Glutamatergic neuron (in vitro differentiated cells): ENCODE data around the gene CERS1. TPM values are rescaled to one million over a fixed set of nuclear protein-coding genes. Genes with fewer than 3 reads are reported as not detected.

Experiments
- DNase-seq: peaks from one replicate; pipeline ENCODE4 v3.0.0; 2022
- H3K27ac Mint-ChIP-seq: one replicate; pipeline ENCODE4 v1.8.0; 2020; ENCODE audit warnings: mild to moderate bottlenecking, mixed read lengths, inconsistent platforms; ENCODE audit not compliant: unreplicated experiment
- H3K27me3 Mint-ChIP-seq: one replicate; pipeline ENCODE4 v1.8.0; 2020; ENCODE audit warnings: mild to moderate bottlenecking, moderate library complexity, mixed read lengths, inconsistent platforms; ENCODE audit not compliant: unreplicated experiment
- H3K36me3 Mint-ChIP-seq: one replicate; pipeline ENCODE4 v1.8.0; 2020; ENCODE audit warnings: mild to moderate bottlenecking, mixed read lengths, inconsistent platforms; ENCODE audit not compliant: unreplicated experiment
- H3K4me1 Mint-ChIP-seq: one replicate; pipeline ENCODE4 v1.8.0; 2020; ENCODE audit warnings: mild to moderate bottlenecking, low read depth, mixed read lengths, inconsistent platforms; ENCODE audit not compliant: unreplicated experiment
- H3K4me3 Mint-ChIP-seq: one replicate; pipeline ENCODE4 v1.8.0; 2020; ENCODE audit warnings: mild to moderate bottlenecking, mixed read lengths, inconsistent platforms; ENCODE audit not compliant: unreplicated experiment
- H3K9me3 Mint-ChIP-seq: one replicate; pipeline ENCODE4 v1.8.0; 2020; ENCODE audit warnings: mild to moderate bottlenecking, moderate library complexity, mixed read lengths, inconsistent platforms; ENCODE audit not compliant: unreplicated experiment
- total RNA-seq: library from RNA; stranded (reverse); fragmentation: NEBNext Ultra II Directional; extraction: Animal tissue kit (Norgen Biotek cat#: 25700); gene quantifications from one replicate; pipeline ENCODE4 v1.2.1, GENCODE V29; 2021; ENCODE audit not compliant: unreplicated experiment
- TF ChIP-seq, protein P1 (sequence below): fragments of 200-600 bp; sonication (generic); IDR thresholded peaks from one replicate; pipeline ENCODE4 v1.5.0; 2021; ENCODE audit not compliant: partially characterized antibody, unreplicated experiment

CERS1 gene
- total RNA-seq, 1 donor from 2014 or later, result 15.3 TPM

DNA sequence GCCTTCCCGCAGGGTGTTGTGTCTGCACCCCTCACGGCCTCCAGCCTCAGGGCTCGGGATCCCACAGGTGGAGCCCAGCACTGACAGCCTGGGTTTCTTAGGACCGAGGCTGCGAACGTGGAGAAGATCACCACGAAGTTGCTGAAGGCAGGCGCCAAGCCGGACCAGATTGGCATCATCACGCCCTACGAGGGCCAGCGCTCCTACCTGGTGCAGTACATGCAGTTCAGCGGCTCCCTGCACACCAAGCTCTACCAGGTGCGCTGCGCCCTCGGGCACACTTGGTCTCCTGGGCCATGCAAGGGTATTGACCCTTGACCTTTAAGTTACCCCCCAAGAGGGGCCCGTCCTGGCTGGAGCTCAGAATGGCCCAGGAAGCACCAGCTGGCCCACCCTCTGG lies 35.2 kb downstream of the CERS1 start:
- no peak overlapping the region for H3K4me3 Mint-ChIP-seq
- TF ChIP-seq, protein P1, sequence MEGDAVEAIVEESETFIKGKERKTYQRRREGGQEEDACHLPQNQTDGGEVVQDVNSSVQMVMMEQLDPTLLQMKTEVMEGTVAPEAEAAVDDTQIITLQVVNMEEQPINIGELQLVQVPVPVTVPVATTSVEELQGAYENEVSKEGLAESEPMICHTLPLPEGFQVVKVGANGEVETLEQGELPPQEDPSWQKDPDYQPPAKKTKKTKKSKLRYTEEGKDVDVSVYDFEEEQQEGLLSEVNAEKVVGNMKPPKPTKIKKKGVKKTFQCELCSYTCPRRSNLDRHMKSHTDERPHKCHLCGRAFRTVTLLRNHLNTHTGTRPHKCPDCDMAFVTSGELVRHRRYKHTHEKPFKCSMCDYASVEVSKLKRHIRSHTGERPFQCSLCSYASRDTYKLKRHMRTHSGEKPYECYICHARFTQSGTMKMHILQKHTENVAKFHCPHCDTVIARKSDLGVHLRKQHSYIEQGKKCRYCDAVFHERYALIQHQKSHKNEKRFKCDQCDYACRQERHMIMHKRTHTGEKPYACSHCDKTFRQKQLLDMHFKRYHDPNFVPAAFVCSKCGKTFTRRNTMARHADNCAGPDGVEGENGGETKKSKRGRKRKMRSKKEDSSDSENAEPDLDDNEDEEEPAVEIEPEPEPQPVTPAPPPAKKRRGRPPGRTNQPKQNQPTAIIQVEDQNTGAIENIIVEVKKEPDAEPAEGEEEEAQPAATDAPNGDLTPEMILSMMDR, result no peak
- no peaks in the 10 kb centered on the region for H3K4me1 Mint-ChIP-seq
- H3K27me3 Mint-ChIP-seq, result no peaks in the 10 kb centered on the region
- no peaks in the 10 kb centered on the region for H3K36me3 Mint-ChIP-seq
- H3K9me3 Mint-ChIP-seq, result peaks cover 5% of the 10 kb centered on the region
- no peak for DNase-seq
- no peak overlapping the region for H3K27ac Mint-ChIP-seq

DNA sequence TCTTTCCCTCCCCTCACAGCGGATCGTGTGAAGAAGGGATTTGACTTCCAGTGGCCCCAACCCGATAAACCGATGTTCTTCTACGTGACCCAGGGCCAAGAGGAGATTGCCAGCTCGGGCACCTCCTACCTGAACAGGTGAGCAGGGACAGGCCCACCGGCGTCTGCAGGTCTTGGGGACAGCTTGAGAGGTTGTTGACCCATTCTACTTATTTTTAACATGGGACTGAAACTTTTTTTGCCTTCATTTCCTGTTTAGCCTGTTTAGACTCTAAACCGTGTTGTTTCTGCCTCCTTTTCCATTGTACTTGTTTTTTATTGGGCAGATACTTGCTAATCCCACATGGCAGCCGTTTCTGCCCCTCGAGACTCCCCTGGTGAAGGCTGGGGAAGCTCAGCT lies 35.7 kb downstream of the CERS1 start:
- DNase-seq, result no peak
- Mint-ChIP-seq H3K27ac (no peak overlapping the region), H3K36me3 (no peaks in the 10 kb centered on the region), H3K27me3 (peaks cover 2% of the 10 kb centered on the region), H3K4me3 (no peak overlapping the region), H3K4me1 (no peaks in the 10 kb centered on the region), H3K9me3 (peaks cover 6% of the 10 kb centered on the region)
- TF ChIP-seq, protein P1, result no peak

DNA sequence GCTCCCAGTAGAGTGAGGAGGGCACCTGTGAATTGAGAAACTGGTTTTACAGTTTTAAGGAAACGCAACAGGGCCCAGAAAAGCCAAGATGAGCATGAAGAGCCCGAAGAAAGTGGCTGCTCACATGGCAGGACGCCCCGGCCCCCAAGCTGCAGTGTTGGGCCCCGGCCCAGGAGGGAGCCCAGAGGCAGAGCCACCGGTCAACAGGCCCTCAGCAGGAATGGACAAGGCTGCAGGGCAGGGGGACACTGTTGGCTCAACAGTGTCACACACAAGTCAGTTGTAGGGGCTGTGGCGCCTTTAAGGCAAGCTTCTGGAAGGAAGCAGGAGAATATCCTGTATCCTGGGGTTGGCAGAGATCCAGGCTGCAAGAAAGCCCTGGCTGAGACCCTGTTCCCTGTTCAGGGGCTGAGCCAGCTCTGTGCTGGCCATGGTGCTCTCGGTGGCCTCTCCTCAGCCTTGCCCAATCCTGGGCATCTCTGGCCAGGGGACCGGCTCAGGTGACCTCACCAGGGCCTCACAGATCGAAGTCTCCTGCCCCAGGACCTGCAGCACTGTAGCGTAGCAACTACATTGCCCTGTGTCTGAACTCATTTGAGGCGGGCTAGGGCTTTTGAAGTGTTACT lies 36.2 kb downstream of the CERS1 start:
- H3K9me3 Mint-ChIP-seq, result peaks cover 6% of the 10 kb centered on the region
- DNase-seq, result no peak
- peaks cover 2% of the 10 kb centered on the region for H3K27me3 Mint-ChIP-seq
- H3K27ac Mint-ChIP-seq, result no peak overlapping the region
- H3K36me3 Mint-ChIP-seq, result no peaks in the 10 kb centered on the region
- TF ChIP-seq, protein P1, result no peak
- H3K4me3 Mint-ChIP-seq, result no peak overlapping the region
- no peaks in the 10 kb centered on the region for H3K4me1 Mint-ChIP-seq

DNA sequence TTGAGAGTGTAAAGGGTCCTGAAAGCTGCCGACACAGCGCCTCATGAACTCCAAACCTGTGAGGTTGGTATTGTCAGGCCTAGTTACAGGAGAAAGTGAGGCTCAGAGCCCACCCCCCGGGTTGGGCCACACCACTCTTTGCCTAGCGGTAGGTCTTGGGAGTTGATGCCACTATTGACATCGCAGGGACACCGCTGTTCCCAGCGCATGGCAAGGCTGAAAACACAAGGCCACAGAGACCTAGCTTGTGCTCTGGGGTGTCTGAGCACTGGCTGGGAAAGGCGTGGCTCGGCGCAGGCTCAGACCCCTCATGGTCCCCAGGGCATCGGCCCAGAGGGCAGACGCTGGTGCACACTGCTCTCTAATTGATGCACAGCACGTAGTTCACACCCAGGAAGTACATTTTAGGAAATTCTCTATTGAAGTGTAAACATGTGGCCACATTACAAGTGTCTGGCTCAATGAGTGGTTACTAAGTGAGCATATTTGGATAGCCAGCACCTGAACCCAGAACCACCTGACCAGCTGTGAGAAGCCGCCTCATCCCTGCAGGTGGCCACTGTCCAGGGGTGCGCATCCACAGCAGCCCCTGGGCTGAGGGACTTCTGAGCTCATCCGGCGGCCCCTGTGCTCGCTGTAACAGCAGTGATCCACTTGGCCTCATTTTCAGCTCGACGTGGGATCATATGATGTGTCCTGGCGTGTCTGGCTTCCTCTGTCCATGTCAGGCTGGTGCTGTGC lies 36.9 kb downstream of the CERS1 start:
- no peak overlapping the region for H3K27ac Mint-ChIP-seq
- no peaks in the 10 kb centered on the region for H3K36me3 Mint-ChIP-seq
- H3K4me3 Mint-ChIP-seq, result no peak overlapping the region
- no peak for DNase-seq
- peaks cover 2% of the 10 kb centered on the region for H3K27me3 Mint-ChIP-seq
- peaks cover 5% of the 10 kb centered on the region for H3K9me3 Mint-ChIP-seq
- TF ChIP-seq, protein P1, result no peak
- no peaks in the 10 kb centered on the region for H3K4me1 Mint-ChIP-seq

DNA sequence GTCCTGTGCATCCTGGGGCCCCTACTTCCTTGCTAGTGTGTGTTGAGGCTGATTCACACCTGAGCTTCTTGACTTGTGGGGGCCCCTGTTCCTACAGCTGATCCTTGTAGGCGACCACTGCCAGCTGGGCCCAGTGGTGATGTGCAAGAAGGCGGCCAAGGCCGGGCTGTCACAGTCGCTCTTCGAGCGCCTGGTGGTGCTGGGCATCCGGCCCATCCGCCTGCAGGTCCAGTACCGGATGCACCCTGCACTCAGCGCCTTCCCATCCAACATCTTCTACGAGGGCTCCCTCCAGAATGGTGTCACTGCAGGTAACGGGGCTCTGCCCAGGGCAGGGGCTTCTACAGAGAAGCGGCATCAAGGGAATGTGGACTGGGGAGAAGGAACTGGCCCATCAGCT lies 38.7 kb downstream of the CERS1 start:
- Mint-ChIP-seq H3K4me3 (no peak overlapping the region), H3K27me3 (peaks cover 3% of the 10 kb centered on the region), H3K36me3 (no peaks in the 10 kb centered on the region), H3K27ac (no peak overlapping the region), H3K4me1 (peaks cover 2% of the 10 kb centered on the region), H3K9me3 (peaks cover 5% of the 10 kb centered on the region)
- DNase-seq, result no peak
- TF ChIP-seq, protein P1, result no peak
